ENCODE measurements around the gene TDRD3. TPM values are rescaled to one million over a fixed set of nuclear protein-coding genes. Genes with fewer than 3 reads are reported as not detected.

The TDRD3 gene
- total RNA-seq, 1 donor from 2014 or later: 10.7 TPM

DNA sequence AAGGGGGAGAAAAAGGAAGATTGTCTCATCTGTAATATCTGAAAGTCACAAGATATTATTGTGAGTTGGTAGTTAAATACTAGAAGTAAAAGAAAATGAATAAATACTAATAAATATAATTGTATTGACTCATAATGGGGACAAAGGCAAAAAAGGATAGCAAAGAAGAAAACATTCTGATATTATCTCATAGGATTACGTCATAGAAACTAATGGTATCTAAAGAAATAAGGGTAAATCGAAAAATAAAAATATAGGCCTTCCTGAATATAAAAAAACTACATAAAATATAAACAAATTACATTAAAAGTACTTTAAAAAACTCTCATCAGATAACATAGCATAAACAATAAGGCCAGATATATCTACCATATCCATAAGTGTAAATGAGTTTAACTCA, 38.6 kb upstream of the TDRD3 start:
- Histone ChIP-seq H3K36me3 (ENCODE audit: insufficient read depth, low read length) (no peaks in the 10 kb centered on the region), H3K9ac (ENCODE audit: low read length) (no peak overlapping the region), H3K27ac (ENCODE audit: low read depth, low read length) (no peak overlapping the region), H3K4me1 (ENCODE audit: insufficient read depth, low read length) (no peaks in the 10 kb centered on the region), H3K79me2 (ENCODE audit: insufficient read depth, low read length) (no peaks in the 10 kb centered on the region), H3K4me2 (ENCODE audit: low read length) (no peak overlapping the region), H4K20me1 (ENCODE audit: insufficient read depth, low read length) (no peaks in the 10 kb centered on the region), H3K4me3 (ENCODE audit: insufficient read depth, low read depth, low read length) (no peak overlapping the region), H3K27me3 (ENCODE audit: insufficient read depth, low read length) (no peaks in the 10 kb centered on the region), H3K9me3 (ENCODE audit: insufficient read depth, low read depth, low read length) (no peaks in the 10 kb centered on the region), H2AFZ (ENCODE audit: low read depth, low read length) (no peak overlapping the region)
- Mint-ChIP-seq H3K27ac (ENCODE audit: unreplicated experiment) (no peak overlapping the region), H3K36me3 (ENCODE audit: low read depth, unreplicated experiment) (no peaks in the 10 kb centered on the region), H3K9me3 (ENCODE audit: unreplicated experiment) (no peaks in the 10 kb centered on the region), H3K27me3 (ENCODE audit: low read depth, unreplicated experiment) (no peaks in the 10 kb centered on the region), H3K4me1 (ENCODE audit: low read depth, unreplicated experiment) (no peaks in the 10 kb centered on the region), H3K4me3 (ENCODE audit: unreplicated experiment) (no peak overlapping the region)
- DNase-seq (ENCODE audit: low read depth) (no peak), FAIRE-seq (no peak)
- TF ChIP-seq EZH2 (IDR thresholded peaks at IDR 0.05; ENCODE audit: insufficient read depth, low read length): no peak
- TF ChIP-seq, protein P1, sequence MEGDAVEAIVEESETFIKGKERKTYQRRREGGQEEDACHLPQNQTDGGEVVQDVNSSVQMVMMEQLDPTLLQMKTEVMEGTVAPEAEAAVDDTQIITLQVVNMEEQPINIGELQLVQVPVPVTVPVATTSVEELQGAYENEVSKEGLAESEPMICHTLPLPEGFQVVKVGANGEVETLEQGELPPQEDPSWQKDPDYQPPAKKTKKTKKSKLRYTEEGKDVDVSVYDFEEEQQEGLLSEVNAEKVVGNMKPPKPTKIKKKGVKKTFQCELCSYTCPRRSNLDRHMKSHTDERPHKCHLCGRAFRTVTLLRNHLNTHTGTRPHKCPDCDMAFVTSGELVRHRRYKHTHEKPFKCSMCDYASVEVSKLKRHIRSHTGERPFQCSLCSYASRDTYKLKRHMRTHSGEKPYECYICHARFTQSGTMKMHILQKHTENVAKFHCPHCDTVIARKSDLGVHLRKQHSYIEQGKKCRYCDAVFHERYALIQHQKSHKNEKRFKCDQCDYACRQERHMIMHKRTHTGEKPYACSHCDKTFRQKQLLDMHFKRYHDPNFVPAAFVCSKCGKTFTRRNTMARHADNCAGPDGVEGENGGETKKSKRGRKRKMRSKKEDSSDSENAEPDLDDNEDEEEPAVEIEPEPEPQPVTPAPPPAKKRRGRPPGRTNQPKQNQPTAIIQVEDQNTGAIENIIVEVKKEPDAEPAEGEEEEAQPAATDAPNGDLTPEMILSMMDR (IDR thresholded peaks at IDR 0.05; ENCODE audit: insufficient read depth, low read depth, low read length): no peak

DNA sequence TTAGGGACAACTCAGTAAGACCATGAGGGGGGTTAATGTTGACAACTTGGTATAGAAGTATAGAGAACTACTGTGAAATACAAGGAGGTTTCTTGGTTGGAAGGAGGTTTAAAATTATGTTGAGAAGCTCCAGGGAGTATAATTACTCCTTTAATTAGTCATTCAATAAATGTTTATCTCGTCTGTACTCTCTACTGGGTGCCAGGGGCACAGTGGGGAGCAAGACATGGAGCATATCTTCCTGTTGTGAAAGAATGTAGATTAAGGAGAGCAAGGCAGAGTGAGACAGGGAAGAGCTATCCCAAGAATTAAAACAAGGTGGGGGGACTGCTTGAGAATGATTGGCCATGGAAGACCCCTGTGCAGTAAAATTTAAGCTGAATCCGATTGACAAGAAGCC, 33.7 kb upstream of the TDRD3 start:
- H3K4me3 ChIP-seq (ENCODE audit: insufficient read depth, low read depth, low read length): no peak overlapping the region
- H3K4me2 ChIP-seq (ENCODE audit: low read length): no peak overlapping the region
- no peaks in the 10 kb centered on the region for H3K4me1 Mint-ChIP-seq (ENCODE audit: low read depth, unreplicated experiment)
- no peaks in the 10 kb centered on the region for H3K36me3 Mint-ChIP-seq (ENCODE audit: low read depth, unreplicated experiment)
- no peaks in the 10 kb centered on the region for H3K4me1 ChIP-seq (ENCODE audit: insufficient read depth, low read length)
- H3K79me2 ChIP-seq (ENCODE audit: insufficient read depth, low read length): no peaks in the 10 kb centered on the region
- no peak overlapping the region for H3K9ac ChIP-seq (ENCODE audit: low read length)
- H3K4me3 Mint-ChIP-seq (ENCODE audit: unreplicated experiment): no peak overlapping the region
- H3K9me3 Mint-ChIP-seq (ENCODE audit: unreplicated experiment): no peaks in the 10 kb centered on the region
- H3K27ac Mint-ChIP-seq (ENCODE audit: unreplicated experiment): no peak overlapping the region
- DNase-seq (ENCODE audit: low read depth): no peak
- no peaks in the 10 kb centered on the region for H3K27me3 ChIP-seq (ENCODE audit: insufficient read depth, low read length)
- TF ChIP-seq, protein P1 (IDR thresholded peaks at IDR 0.05; ENCODE audit: insufficient read depth, low read depth, low read length): no peak
- TF ChIP-seq EZH2 (IDR thresholded peaks at IDR 0.05; ENCODE audit: insufficient read depth, low read length): no peak
- no peaks in the 10 kb centered on the region for H4K20me1 ChIP-seq (ENCODE audit: insufficient read depth, low read length)
- H3K27ac ChIP-seq (ENCODE audit: low read depth, low read length): no peak overlapping the region
- no peaks in the 10 kb centered on the region for H3K9me3 ChIP-seq (ENCODE audit: insufficient read depth, low read depth, low read length)
- no peak for FAIRE-seq
- no peaks in the 10 kb centered on the region for H3K27me3 Mint-ChIP-seq (ENCODE audit: low read depth, unreplicated experiment)
- no peaks in the 10 kb centered on the region for H3K36me3 ChIP-seq (ENCODE audit: insufficient read depth, low read length)
- H2AFZ ChIP-seq (ENCODE audit: low read depth, low read length): no peak overlapping the region

DNA sequence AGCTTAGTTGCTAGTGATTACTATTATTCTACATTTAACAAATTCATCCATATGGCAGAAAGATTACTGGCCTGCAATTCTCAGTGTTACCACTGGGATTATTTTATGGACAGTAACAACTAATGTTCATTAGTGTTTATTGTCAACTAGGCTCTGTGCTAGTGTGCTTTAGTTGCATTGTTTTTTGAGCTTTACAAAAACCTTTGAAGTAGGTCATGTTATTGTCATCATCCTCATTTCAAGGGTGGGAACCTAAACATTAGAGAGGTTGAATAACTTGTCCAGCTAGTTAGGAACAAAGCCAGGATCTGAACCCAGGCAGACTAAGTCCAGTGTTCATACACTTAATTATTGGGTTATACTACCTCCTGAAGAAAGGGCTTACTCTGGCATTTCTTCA, 27.8 kb upstream of the TDRD3 start:
- TF ChIP-seq, protein P1 (IDR thresholded peaks at IDR 0.05; ENCODE audit: insufficient read depth, low read depth, low read length): peak; percentile 41
- TF ChIP-seq EZH2 (IDR thresholded peaks at IDR 0.05; ENCODE audit: insufficient read depth, low read length): no peak
- Histone ChIP-seq H3K27ac (ENCODE audit: low read depth, low read length) (no peak overlapping the region), H3K4me3 (ENCODE audit: insufficient read depth, low read depth, low read length) (no peak overlapping the region), H3K4me1 (ENCODE audit: insufficient read depth, low read length) (no peaks in the 10 kb centered on the region), H3K9ac (ENCODE audit: low read length) (no peak overlapping the region), H3K4me2 (ENCODE audit: low read length) (no peak overlapping the region), H3K79me2 (ENCODE audit: insufficient read depth, low read length) (no peaks in the 10 kb centered on the region), H3K27me3 (ENCODE audit: insufficient read depth, low read length) (no peaks in the 10 kb centered on the region), H3K9me3 (ENCODE audit: insufficient read depth, low read depth, low read length) (no peaks in the 10 kb centered on the region), H2AFZ (ENCODE audit: low read depth, low read length) (no peak overlapping the region), H3K36me3 (ENCODE audit: insufficient read depth, low read length) (no peaks in the 10 kb centered on the region), H4K20me1 (ENCODE audit: insufficient read depth, low read length) (no peaks in the 10 kb centered on the region)
- Mint-ChIP-seq H3K36me3 (ENCODE audit: low read depth, unreplicated experiment) (no peaks in the 10 kb centered on the region), H3K27me3 (ENCODE audit: low read depth, unreplicated experiment) (no peaks in the 10 kb centered on the region), H3K4me1 (ENCODE audit: low read depth, unreplicated experiment) (no peaks in the 10 kb centered on the region), H3K4me3 (ENCODE audit: unreplicated experiment) (no peak overlapping the region), H3K27ac (ENCODE audit: unreplicated experiment) (no peak overlapping the region), H3K9me3 (ENCODE audit: unreplicated experiment) (no peaks in the 10 kb centered on the region)
- FAIRE-seq: no peak
- DNase-seq (ENCODE audit: low read depth): no peak
